Lower lobe of right lung (tissue), 2 donors: ENCODE data around the gene ALOX5AP. TPM values are rescaled to one million over a fixed set of nuclear protein-coding genes. Genes with fewer than 3 reads are reported as not detected.

ENCODE experiments used
- ATAC-seq, 2 donors: fragments of 200-7000 bp; cut with Tn5 transposase; one replicate each; pipeline ENCODE4 v1.9.1; 2020 to 2022; ENCODE audit warnings: mild to moderate bottlenecking in 2 of 2, moderate library complexity in 2 of 2
- DNase-seq: peaks from one replicate; pipeline ENCODE4 v3.0.0-alpha.2; 2020
- H3K27ac ChIP-seq: fragments of 200-600 bp; one replicate; pipeline ENCODE4 v1.8.0; 2022
- H3K27me3 ChIP-seq: fragments of 200-600 bp; one replicate; pipeline ENCODE4 v1.8.0; 2022; ENCODE audit warnings: low read depth
- H3K36me3 ChIP-seq: fragments of 200-600 bp; one replicate; pipeline ENCODE4 v1.8.0; 2022; ENCODE audit warnings: mild to moderate bottlenecking
- H3K4me1 ChIP-seq: fragments of 200-600 bp; one replicate; pipeline ENCODE4 v1.8.0; 2022
- H3K4me3 ChIP-seq: fragments of 200-600 bp; one replicate; pipeline ENCODE4 v1.8.0; 2022; ENCODE audit warnings: mild to moderate bottlenecking
- H3K9me3 ChIP-seq: fragments of 200-600 bp; one replicate; pipeline ENCODE4 v1.8.0; 2022
- CTCF ChIP-seq: fragments of 200-600 bp; IDR thresholded peaks from one replicate; pipeline ENCODE4 v1.8.0; 2022; ENCODE audit warnings: antibody characterized with exemption, mild to moderate bottlenecking
- intact Hi-C: fragments of 100-400 bp; cut with DNase I; formaldehyde crosslinking; loops from one replicate; pipeline ENCODE4 v1.11.0; 2022
- total RNA-seq: library from RNA; stranded (reverse); fragmentation: NEBNext Ultra II Directional; extraction: Animal tissue kit (Norgen Biotek cat#: 25700); gene quantifications from one replicate; pipeline ENCODE4 v1.2.1, GENCODE V29; 2021
- donor health status: DM: no; HTN: yes; CAD: no; lungs with severe emphysema.

Gene ALOX5AP
- total RNA-seq, 1 donor from 2014 or later, result 311 TPM

DNA sequence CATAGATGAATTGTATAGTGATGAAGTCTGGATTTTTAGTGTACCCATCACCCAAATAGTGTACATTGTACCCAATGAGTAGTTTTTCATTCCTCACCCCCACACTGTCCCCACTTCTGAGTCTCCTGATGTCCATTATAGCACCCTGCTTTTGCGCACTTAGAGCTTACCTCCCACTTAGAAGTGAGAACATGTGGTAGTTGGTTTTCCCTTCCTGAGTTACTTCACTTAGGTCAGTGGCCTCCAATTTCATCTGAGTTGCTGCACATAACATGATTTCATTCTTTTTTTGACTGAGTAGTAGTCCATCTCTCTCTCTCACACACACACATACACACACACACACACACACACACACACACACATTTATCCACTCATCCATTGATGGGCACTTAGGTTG, 43.2 kb upstream of the ALOX5AP start:
- Histone ChIP-seq H3K4me3 (no peak overlapping the region), H3K27me3 (no peaks in the 10 kb centered on the region), H3K36me3 (no peaks in the 10 kb centered on the region), H3K4me1 (peaks cover 31% of the 10 kb centered on the region), H3K27ac (no peak overlapping the region), H3K9me3 (no peaks in the 10 kb centered on the region)
- intact Hi-C loops, result no loop called here
- ATAC-seq (no peak), DNase-seq (no peak)
- TF ChIP-seq CTCF, result no peak

DNA sequence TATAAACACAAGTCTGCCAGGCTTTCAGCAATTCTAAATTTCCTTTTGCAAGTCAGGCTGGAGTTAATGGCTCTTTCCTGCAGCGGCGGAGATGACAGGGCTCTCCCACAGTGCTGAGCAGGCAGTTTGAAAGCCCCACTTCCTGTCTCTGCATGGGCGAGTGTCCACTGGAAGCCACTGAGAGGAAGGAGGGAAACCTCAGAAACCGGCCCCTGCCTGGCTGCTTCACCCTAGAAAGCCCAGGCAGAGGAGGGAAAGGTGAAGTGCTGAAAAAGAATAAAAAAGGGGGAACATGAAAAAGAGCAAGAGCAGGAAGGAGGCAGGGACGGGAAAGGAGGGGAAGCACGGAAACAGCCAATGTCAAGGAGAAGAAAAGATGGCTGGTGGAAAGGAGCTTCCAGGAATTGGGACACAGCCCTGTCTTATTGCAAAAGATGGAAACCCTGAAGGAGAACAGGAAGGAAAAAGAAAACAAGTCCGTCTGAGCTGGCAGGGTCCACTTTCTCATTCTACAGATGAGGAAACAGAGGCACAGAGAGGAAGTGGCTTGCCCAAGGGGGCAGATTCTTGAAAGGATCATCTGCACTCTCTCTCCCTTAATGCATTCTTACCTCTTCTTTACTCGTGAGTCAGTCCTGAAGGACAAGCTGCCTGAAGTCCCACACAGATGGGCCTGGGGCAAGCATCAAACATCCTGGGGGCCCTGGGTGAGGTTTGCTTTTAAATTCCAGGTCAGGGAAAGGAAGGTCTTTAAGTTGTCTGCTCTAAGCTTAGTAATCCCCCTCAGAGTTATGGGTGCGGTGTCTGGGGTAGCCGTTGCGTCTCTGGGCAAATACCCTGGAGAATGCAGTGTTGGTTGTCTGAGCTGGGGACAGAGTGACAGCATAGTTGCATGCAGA, 38.8 kb upstream of the ALOX5AP start:
- Histone ChIP-seq H3K9me3 (no peaks in the 10 kb centered on the region), H3K4me3 (no peak overlapping the region), H3K27me3 (no peaks in the 10 kb centered on the region), H3K27ac (peak overlapping the region; percentile 12), H3K36me3 (no peaks in the 10 kb centered on the region), H3K4me1 (peaks cover 33% of the 10 kb centered on the region)
- TF ChIP-seq CTCF, result no peak
- ATAC-seq, result peak; percentile 76 to 87
- intact Hi-C loops, result no loop called here
- DNase-seq, result peak; percentile 71

GRCh38 chr13:30697177-30697953, 38.0 kb upstream of the ALOX5AP start:
- no peak for TF ChIP-seq CTCF
- DNase-seq (no peak), ATAC-seq (peak; percentile 38 to 63)
- Histone ChIP-seq H3K36me3 (no peaks in the 10 kb centered on the region), H3K27me3 (no peaks in the 10 kb centered on the region), H3K4me1 (peaks cover 33% of the 10 kb centered on the region), H3K27ac (peak overlapping the region; percentile 13), H3K4me3 (no peak overlapping the region), H3K9me3 (no peaks in the 10 kb centered on the region)
- intact Hi-C loops, result no loop called here

- no peak for TF ChIP-seq CTCF
- H3K27me3 ChIP-seq, result no peaks in the 10 kb centered on the region
- intact Hi-C loops, result no loop called here
- ATAC-seq (no peak), DNase-seq (no peak)
- no peaks in the 10 kb centered on the region for H3K36me3 ChIP-seq
- H3K4me3 ChIP-seq, result no peak overlapping the region
- H3K27ac ChIP-seq, result peak overlapping the region; percentile 13
- H3K9me3 ChIP-seq, result no peaks in the 10 kb centered on the region
- H3K4me1 ChIP-seq, result peaks cover 33% of the 10 kb centered on the region
Observed at GRCh38 chr13:30697996-30698401, 37.3 kb upstream of the ALOX5AP start.

DNA sequence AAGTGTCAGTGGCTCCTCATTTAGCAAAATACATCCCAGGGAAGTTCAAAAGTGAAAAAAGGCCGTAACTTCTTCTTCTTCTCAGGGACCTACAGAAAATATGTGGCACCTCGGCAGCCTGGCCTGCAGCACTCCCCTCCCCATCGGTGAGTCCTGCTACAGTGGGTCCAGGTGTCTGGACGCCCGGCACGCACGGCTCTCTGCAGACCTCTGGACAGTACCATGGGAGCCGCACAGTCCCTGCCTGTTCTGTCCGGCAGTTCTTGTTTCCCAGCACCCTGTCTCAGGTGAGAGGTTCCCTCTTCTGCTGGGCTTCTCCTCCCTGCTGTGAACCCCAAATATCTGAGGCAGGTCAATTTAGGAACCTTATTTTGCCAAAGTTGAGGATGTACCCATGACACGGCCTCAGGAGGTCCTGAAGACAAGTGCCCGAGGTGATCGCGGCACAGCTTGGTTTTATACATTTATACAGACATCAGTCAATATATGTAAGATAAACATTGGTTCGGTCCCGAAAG, 36.8 kb upstream of the ALOX5AP start:
- ATAC-seq (no peak), DNase-seq (no peak)
- H3K4me1 ChIP-seq, result peaks cover 33% of the 10 kb centered on the region
- intact Hi-C loops, result no loop called here
- H3K27ac ChIP-seq, result peak overlapping the region; percentile 13
- H3K36me3 ChIP-seq, result no peaks in the 10 kb centered on the region
- TF ChIP-seq CTCF, result no peak
- H3K27me3 ChIP-seq, result no peaks in the 10 kb centered on the region
- no peaks in the 10 kb centered on the region for H3K9me3 ChIP-seq
- H3K4me3 ChIP-seq, result no peak overlapping the region
